CD4-positive, alpha-beta T cell (primary cell): ENCODE data around the gene ALKBH6. TPM values are rescaled to one million over a fixed set of nuclear protein-coding genes. Genes with fewer than 3 reads are reported as not detected.

ENCODE experiments used
- ATAC-seq: fragments of 200-7000 bp; cut with Tn5 transposase; one replicate; pipeline ENCODE4 v1.10.0; 2022; ENCODE audit warnings: mild to moderate bottlenecking; ENCODE audit not compliant: poor library complexity
- CTCF ChIA-PET: fragments of 350-600 bp; sonication (Branson Sonifier 250); formaldehyde crosslinking; loops from one replicate; lab custom pipeline; 2021; ENCODE audit warnings: antibody characterized with exemption, inconsistent platforms; lab: Charles Lee
- POLR2A ChIA-PET: fragments of 350-600 bp; sonication (Branson Sonifier 250); formaldehyde crosslinking; loops from one replicate; lab custom pipeline; 2021; ENCODE audit warnings: antibody characterized with exemption, inconsistent platforms; lab: Charles Lee
- DNase-seq, 14 experiments: peaks; one replicate each; pipeline ENCODE4 v3.0.0-alpha.2; 2013 to 2020; ENCODE audit warnings: mixed read lengths in 2 of 14
- H3K27ac ChIP-seq, 2 donors: one replicate each; pipeline versions ENCODE4 v1.5.1 to v1.7.0; 2013; ENCODE audit warnings: low read length in 2 of 2, low read depth in 1 of 2, mild to moderate bottlenecking in 1 of 2
- H3K27me3 ChIP-seq, 2 experiments: 1 replicate in 1 of 2; 2 replicates in 1 of 2; pipeline versions ENCODE4 v1.6.1 to v1.7.0; 2013; ENCODE audit warnings: low read length in 2 of 2, control low read depth in 1 of 2, mild to moderate bottlenecking in 1 of 2, moderate library complexity in 1 of 2; ENCODE audit not compliant: insufficient read depth in 2 of 2, control insufficient read depth in 1 of 2
- H3K36me3 ChIP-seq: one replicate; pipeline ENCODE4 v1.6.1; 2013; ENCODE audit warnings: low read length, control low read depth; ENCODE audit not compliant: insufficient read depth
- H3K4me1 ChIP-seq: one replicate; pipeline ENCODE4 v1.6.1; 2013; ENCODE audit warnings: low read length, control low read depth; ENCODE audit not compliant: insufficient read depth
- H3K4me3 ChIP-seq: one replicate; pipeline ENCODE4 v1.5.1; 2013; ENCODE audit warnings: mild to moderate bottlenecking, low read length, moderate library complexity
- H3K9me3 ChIP-seq, 2 experiments: 1 replicate in 1 of 2; 2 replicates in 1 of 2; pipeline versions ENCODE4 v1.6.1 to v1.7.0; 2013; ENCODE audit warnings: low read length in 2 of 2, mild to moderate bottlenecking in 2 of 2, control low read depth in 1 of 2, moderate library complexity in 1 of 2; ENCODE audit not compliant: control insufficient read depth in 1 of 2, insufficient read depth in 1 of 2
- H3K27ac Mint-ChIP-seq: one replicate; pipeline ENCODE4 v1.8.0; 2020; ENCODE audit warnings: mixed read lengths
- H3K27me3 Mint-ChIP-seq: one replicate; pipeline ENCODE4 v1.8.0; 2021; ENCODE audit warnings: mixed read lengths
- H3K36me3 Mint-ChIP-seq: one replicate; pipeline ENCODE4 v1.8.0; 2021; ENCODE audit warnings: low read depth, mixed read lengths
- H3K4me1 Mint-ChIP-seq: one replicate; pipeline ENCODE4 v1.8.0; 2021; ENCODE audit warnings: low read depth, mixed read lengths
- H3K4me3 Mint-ChIP-seq: one replicate; pipeline ENCODE4 v1.8.0; 2020; ENCODE audit warnings: mild to moderate bottlenecking, mixed read lengths
- H3K9me3 Mint-ChIP-seq: one replicate; pipeline ENCODE4 v1.8.0; 2020; ENCODE audit warnings: mixed read lengths
- CTCF ChIP-seq: fragments of 200-600 bp; IDR thresholded peaks from one replicate; pipeline ENCODE4 v1.8.0; 2022; ENCODE audit warnings: antibody characterized with exemption, mild to moderate bottlenecking
- intact Hi-C, 2 experiments: fragments of 100-400 bp; cut with DNase I in 1 of 2; cut with micrococcal nuclease in 1 of 2; formaldehyde crosslinking; loops; one replicate each; pipeline versions ENCODE4 v1.15.1 to v1.9.0; 2023 to 2025; cut with DNase I, micrococcal nuclease
- total RNA-seq, 174 experiments: library from RNA in 2 of 174; stranded (reverse) in 2 of 174; gene quantifications; one replicate each; pipeline ENCODE4 v1.2.3 and lab custom pipeline; 2021 to 2026

ALKBH6 gene
- total RNA-seq, 2 experiments from 2014 or later = 38.1 to 41.8 TPM

DNA sequence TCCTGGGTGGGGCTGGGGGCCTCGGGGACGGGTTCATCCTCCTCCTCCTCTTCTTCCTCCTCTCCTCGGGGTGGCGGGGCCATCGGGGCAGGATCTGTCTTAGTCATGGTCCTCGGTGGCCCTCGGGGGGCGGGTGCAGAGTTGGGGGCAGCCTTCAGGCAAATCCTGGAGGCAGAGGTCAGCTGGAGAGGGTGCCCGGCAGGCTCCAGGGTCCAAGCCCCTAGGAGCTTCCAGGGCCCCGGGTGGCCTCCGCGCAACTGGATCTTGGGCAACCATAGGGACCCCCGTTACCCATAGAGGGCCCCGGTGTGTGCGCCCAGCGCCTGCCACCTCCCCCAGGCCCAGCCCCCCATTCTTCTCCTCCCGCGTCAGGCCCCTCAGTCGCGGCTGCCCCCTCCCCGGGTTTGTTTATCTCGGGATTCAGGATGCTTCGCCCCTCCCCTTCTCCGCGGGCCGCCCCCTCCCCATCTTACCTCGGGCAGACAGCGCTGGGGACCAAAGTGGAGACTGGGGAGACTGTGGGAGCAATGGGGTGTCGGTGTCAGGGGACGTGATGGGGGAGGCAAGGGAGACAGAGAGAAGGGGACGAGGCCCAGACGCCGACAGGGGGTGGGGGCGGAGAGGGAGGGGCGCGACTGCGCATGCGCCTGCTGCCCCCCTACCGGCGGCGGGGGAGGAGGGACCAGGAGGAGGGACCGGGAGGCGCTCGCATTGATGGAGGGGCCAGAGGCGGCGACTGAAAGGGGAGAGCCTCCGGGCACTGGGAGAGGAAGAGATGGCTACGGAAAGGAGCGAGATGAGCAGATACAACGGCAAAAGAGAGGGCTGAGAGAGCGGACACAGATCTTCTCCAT, 18.5 kb upstream of the ALKBH6 start, which contains the start of gene CLIP3:
TSS of gene CLIP3 (minus strand) at position 623 of the 854 bp plus-strand sequence. CDS start at position 107, 516 bp downstream.
- ChIA-PET CTCF (no interaction called here), POLR2A (no interaction called here)
- Histone ChIP-seq H3K36me3 (no peaks in the 10 kb centered on the region), H3K27ac (no peak within 1 kb of the TSS), H3K9me3 (no peaks in the 10 kb centered on the region), H3K4me3 (peak within 1 kb of the TSS; percentile 38), H3K27me3 (peaks cover 0 to 4% of the 10 kb centered on the region in 2 experiments), H3K4me1 (peaks cover 39% of the 10 kb centered on the region)
- no peak for TF ChIP-seq CTCF
- DNase-seq (peak in 12 of 14 experiments; percentile 12 to 54 (median 38)), ATAC-seq (no peak)
- peaks cover 30% of the 10 kb centered on the region for H3K4me1 Mint-ChIP-seq
- H3K4me3 Mint-ChIP-seq = peak within 1 kb of the TSS; percentile 45
- H3K27ac Mint-ChIP-seq = no peak within 1 kb of the TSS
- no peaks in the 10 kb centered on the region for H3K9me3 Mint-ChIP-seq
- H3K36me3 Mint-ChIP-seq = peaks cover 5% of the 10 kb centered on the region
- intact Hi-C loops = no loop called here
- H3K27me3 Mint-ChIP-seq = no peaks in the 10 kb centered on the region

DNA sequence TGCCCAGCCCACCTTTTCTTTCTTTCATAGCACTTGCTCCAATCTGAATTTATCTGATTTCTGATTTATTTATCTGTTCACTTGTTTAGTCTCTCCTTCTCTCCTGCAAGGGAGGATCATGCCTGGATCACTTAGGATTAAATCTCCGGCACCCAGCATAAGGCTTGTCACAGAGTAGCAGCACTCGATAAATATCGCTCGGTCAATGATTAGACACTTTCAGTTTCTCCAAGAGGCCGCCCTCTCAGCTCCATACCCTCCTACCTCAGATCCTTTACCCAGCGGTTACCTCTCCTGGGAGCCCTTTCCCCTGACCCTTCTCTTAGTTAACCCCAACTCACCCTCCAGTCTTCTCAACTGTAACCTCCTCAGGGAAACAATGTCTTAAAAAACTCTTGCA, 17.3 kb upstream of the ALKBH6 start:
- Histone ChIP-seq H3K27ac (no peak overlapping the region), H3K9me3 (no peaks in the 10 kb centered on the region), H3K4me3 (no peak overlapping the region), H3K36me3 (no peaks in the 10 kb centered on the region), H3K4me1 (peaks cover 28% of the 10 kb centered on the region), H3K27me3 (peaks cover 0 to 4% of the 10 kb centered on the region in 2 experiments)
- Mint-ChIP-seq H3K36me3 (peaks cover 5% of the 10 kb centered on the region), H3K27ac (no peak overlapping the region), H3K9me3 (no peaks in the 10 kb centered on the region), H3K4me1 (peaks cover 22% of the 10 kb centered on the region), H3K27me3 (no peaks in the 10 kb centered on the region), H3K4me3 (no peak overlapping the region)
- no peak for TF ChIP-seq CTCF
- DNase-seq (no peak), ATAC-seq (no peak)
- CTCF ChIA-PET = no interaction called here
- POLR2A ChIA-PET = no interaction called here
- intact Hi-C loops = no loop called here

DNA sequence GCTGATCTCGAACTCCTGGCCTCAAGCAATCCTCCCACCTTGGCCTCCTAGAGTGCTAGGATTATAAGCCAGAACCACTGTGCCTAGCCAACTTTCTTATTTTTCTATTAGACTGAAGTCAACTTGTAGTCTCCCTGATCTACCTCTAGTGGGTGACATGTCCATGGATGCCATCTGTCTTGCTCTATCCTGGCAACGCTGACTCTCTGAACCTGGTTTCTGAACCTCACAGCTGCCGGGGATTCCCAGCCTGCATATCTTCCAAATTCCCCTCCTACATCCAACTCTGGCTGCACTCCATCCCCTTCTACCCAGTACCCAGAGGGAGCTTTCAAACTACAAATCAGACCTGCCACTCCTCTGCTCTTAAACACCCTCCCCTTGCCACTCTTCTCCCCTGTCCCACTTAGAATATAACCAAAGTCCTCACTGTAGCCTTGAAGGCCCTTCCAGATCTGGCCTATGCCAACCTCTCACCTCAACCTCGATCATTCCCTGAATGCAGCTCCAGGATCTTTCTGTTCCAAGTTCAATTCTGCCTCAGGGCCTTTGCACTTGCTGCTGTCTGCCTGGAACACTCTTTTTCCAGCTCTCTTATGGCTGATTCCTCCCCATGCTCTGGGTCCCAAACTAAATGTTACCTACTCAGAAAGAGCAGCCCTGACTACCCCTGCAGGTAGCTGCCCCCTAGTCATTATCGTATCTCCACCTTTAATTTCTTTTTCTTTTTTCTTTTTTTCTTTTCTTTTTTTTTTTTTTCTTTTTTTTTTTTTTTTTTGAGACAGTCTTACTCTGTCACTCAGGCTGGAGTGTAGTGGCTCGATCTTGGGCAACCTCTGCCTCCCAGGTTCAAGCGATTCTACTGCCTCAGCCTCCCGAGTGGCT, 16.5 kb upstream of the ALKBH6 start:
- Mint-ChIP-seq H3K27ac (no peak overlapping the region), H3K4me3 (no peak overlapping the region)

More for the DNA sequence above, 16.5 kb upstream of the ALKBH6 start:
- no peak for TF ChIP-seq CTCF
- peaks cover 0 to 4% of the 10 kb centered on the region in 2 experiments for H3K27me3 ChIP-seq
- Mint-ChIP-seq H3K4me1 (peaks cover 15% of the 10 kb centered on the region), H3K9me3 (no peaks in the 10 kb centered on the region), H3K36me3 (peaks cover 9% of the 10 kb centered on the region), H3K27me3 (no peaks in the 10 kb centered on the region)
- CTCF ChIA-PET = no interaction called here
- ATAC-seq = no peak
- H3K4me1 ChIP-seq = peaks cover 20% of the 10 kb centered on the region
- no peaks in the 10 kb centered on the region for H3K36me3 ChIP-seq
- H3K4me3 ChIP-seq = no peak overlapping the region
- no peak overlapping the region for H3K27ac ChIP-seq
- DNase-seq = no peak
- POLR2A ChIA-PET = no interaction called here
- intact Hi-C loops = no loop called here
- no peaks in the 10 kb centered on the region for H3K9me3 ChIP-seq
